Measurements from ENCODE around the gene STUB1. TPM values are rescaled to one million over a fixed set of nuclear protein-coding genes. Genes with fewer than 3 reads are reported as not detected.
"Not testable (repeated sequence)": the region's sequence is repeated elsewhere in the genome, so short reads cannot be mapped to it uniquely, and the experiment has no call there.

Gene STUB1
- polyA plus RNA-seq, 2 of the 4 experiments (the other 2 are of a cell fraction), result 60.6 to 93.5 TPM

DNA sequence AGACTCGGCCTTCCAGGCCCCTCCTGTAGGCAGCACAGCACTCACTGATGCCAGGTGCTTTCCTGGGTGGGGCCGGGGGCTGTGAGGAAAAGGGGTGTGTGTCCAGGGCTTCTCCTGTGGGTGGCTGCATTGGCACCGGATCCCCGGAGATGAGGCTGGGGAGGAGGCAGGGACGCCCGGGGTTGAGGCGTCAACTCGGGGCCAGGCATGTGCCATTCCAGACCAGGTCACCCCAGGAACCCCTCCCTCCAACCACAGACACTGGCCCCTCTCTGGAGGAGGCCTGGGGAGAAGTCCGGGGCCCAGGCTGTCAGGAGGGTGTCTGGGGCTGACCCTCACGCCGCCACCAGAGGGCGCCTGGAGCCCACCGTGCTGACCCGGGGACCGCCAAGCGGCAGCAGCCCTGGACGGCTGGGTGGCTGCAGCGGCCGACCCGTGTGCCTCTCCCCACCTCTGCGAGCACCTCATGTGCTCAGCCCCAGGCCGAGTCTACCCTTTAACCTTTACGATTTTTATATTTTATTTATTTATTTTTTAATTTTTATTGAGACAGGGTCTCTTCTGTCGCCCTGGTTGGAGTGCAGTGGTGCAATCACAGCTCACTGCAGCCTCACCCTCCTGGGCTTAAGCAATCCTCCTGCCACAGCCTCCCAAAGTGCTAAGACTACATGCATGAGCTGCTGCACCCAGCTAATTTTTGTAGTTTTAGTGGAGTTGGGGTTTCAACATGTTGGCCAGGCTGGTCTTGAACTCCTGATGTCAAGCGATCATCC, 31.5 kb downstream of the STUB1 start:
- H3K4me3 ChIP-seq, result no peak overlapping the region

DNA sequence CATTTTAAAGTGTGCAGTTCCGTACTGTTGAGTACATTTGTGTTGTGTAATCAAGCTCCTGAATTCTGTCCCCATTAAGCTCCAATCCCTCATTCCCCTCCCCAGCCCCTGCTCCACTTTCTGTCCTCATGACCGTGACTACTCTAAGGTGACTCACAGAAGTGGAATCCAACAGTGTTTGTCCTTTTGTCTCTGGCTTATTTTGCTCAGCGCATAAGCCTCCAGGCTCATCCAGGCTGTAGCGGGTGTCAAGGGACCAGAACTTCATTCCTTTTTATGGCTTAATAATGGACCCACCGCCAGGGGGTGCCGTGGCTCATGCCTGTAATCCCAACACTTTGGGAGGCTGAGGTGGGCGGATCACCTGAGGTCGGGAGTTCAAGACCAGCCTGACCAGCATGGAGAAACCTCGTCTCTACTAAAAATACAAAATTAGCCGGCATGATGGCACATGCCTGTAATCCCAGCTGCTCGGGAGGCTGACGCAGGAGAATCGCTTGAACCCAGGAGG, 32.6 kb downstream of the STUB1 start:
- ChIA-PET CTCF (interaction anchor here (0.7 to 25.1 kb wide), 22 partner anchors 10 to 386 kb away, joined by 3 to 656 read pairs (median 6); partner anchors contain the start of genes ANTKMT, CCDC78, CHTF18 and CIAO3), POLR2A (interaction anchor here (1.0 to 2.1 kb wide), 4 partner anchors 8 to 15 kb away, joined by 3 to 33 read pairs (median 4); partner anchors contain the start of genes ANTKMT and CCDC78)
- Histone ChIP-seq H3K4me1 (peaks cover 66% of the 10 kb centered on the region), H3K4me3 (peak overlapping the region; percentile 16; the same call in 1 of the 3 replicates), H3K4me2 (peak overlapping the region; percentile 70), H3K27ac (peak overlapping the region; percentile 86 to 99)
- DNase-seq (ENCODE audit: low read depth in 1 of 2, low spot score in 1 of 2), result peak; percentile 95 to 99
- TF ChIP-seq SMC3 (IDR thresholded peaks at IDR 0.05), result peak; percentile 45; the same call in 2 of the 3 replicates
- TF ChIP-seq JUN (IDR thresholded peaks at IDR 0.05), result peak; percentile 46 to 69; a peak in 2 of 5 replicates
- peak in 1 of 2 experiments; percentile 31; a peak in 1 of 5 replicates for TF ChIP-seq EP300 (IDR thresholded peaks at IDR 0.05)
- 0 out of 2 replicates have a peak, but pooled peaks have one; percentile 4 for TF ChIP-seq RFX5 (IDR thresholded peaks at IDR 0.05)
- TF ChIP-seq, protein P1, sequence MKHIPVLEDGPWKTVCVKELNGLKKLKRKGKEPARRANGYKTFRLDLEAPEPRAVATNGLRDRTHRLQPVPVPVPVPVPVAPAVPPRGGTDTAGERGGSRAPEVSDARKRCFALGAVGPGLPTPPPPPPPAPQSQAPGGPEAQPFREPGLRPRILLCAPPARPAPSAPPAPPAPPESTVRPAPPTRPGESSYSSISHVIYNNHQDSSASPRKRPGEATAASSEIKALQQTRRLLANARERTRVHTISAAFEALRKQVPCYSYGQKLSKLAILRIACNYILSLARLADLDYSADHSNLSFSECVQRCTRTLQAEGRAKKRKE (CRISPR knock-in tag; IDR thresholded peaks at IDR 0.05; ENCODE audit: low read depth), result peak; percentile 57; the same call in 1 of the 2 replicates
- TF ChIP-seq RAD21 (conservative IDR thresholded peaks at IDR 0.05 in 1 of 2, IDR thresholded peaks at IDR 0.05 in 1 of 2), result peak; percentile 46 to 52; a peak in 4 of 5 replicates
- 0 out of 2 replicates have a peak, but pooled peaks have one; percentile 36 for TF ChIP-seq HOXB5 (CRISPR knock-in tag; IDR thresholded peaks at IDR 0.05)
- TF ChIP-seq, protein P2, sequence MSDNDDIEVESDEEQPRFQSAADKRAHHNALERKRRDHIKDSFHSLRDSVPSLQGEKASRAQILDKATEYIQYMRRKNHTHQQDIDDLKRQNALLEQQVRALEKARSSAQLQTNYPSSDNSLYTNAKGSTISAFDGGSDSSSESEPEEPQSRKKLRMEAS (IDR thresholded peaks at IDR 0.05), result peak; percentile 80
- TF ChIP-seq CEBPB (IDR thresholded peaks at IDR 0.05), result peak; percentile 89 to 91
- TF ChIP-seq FOSL2 (IDR thresholded peaks at IDR 0.05), result peak; percentile 85
- peak; percentile 98 for TF ChIP-seq FOSL2 (CRISPR knock-in tag; IDR thresholded peaks at IDR 0.05)
- TF ChIP-seq, protein P3, sequence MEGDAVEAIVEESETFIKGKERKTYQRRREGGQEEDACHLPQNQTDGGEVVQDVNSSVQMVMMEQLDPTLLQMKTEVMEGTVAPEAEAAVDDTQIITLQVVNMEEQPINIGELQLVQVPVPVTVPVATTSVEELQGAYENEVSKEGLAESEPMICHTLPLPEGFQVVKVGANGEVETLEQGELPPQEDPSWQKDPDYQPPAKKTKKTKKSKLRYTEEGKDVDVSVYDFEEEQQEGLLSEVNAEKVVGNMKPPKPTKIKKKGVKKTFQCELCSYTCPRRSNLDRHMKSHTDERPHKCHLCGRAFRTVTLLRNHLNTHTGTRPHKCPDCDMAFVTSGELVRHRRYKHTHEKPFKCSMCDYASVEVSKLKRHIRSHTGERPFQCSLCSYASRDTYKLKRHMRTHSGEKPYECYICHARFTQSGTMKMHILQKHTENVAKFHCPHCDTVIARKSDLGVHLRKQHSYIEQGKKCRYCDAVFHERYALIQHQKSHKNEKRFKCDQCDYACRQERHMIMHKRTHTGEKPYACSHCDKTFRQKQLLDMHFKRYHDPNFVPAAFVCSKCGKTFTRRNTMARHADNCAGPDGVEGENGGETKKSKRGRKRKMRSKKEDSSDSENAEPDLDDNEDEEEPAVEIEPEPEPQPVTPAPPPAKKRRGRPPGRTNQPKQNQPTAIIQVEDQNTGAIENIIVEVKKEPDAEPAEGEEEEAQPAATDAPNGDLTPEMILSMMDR (IDR thresholded peaks at IDR 0.05), result peak; percentile 68
- peak; percentile 83 for TF ChIP-seq JUNB (IDR thresholded peaks at IDR 0.05)
- peak; percentile 65; the same call in 1 of the 2 replicates for TF ChIP-seq GATA3 (IDR thresholded peaks at IDR 0.05; ENCODE audit: borderline replicate concordance)
- 9% methylated on average over 12 of the region's 13 CpGs for WGBS (ENCODE audit: missing lambda C conversion rate)
- peak; percentile 99 for FAIRE-seq
- peak; percentile 37 to 67 for ATAC-seq
- H3K9me3 ChIP-seq, result not testable (repeated sequence)

More for the DNA sequence above, 31.5 kb downstream of the STUB1 start:
- no peak for TF ChIP-seq FOSB (CRISPR knock-in tag; IDR thresholded peaks at IDR 0.05)
- TF ChIP-seq, protein P4, sequence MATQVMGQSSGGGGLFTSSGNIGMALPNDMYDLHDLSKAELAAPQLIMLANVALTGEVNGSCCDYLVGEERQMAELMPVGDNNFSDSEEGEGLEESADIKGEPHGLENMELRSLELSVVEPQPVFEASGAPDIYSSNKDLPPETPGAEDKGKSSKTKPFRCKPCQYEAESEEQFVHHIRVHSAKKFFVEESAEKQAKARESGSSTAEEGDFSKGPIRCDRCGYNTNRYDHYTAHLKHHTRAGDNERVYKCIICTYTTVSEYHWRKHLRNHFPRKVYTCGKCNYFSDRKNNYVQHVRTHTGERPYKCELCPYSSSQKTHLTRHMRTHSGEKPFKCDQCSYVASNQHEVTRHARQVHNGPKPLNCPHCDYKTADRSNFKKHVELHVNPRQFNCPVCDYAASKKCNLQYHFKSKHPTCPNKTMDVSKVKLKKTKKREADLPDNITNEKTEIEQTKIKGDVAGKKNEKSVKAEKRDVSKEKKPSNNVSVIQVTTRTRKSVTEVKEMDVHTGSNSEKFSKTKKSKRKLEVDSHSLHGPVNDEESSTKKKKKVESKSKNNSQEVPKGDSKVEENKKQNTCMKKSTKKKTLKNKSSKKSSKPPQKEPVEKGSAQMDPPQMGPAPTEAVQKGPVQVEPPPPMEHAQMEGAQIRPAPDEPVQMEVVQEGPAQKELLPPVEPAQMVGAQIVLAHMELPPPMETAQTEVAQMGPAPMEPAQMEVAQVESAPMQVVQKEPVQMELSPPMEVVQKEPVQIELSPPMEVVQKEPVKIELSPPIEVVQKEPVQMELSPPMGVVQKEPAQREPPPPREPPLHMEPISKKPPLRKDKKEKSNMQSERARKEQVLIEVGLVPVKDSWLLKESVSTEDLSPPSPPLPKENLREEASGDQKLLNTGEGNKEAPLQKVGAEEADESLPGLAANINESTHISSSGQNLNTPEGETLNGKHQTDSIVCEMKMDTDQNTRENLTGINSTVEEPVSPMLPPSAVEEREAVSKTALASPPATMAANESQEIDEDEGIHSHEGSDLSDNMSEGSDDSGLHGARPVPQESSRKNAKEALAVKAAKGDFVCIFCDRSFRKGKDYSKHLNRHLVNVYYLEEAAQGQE (IDR thresholded peaks at IDR 0.05), result no peak
- TF ChIP-seq RAD21 (conservative IDR thresholded peaks at IDR 0.05 in 1 of 2, IDR thresholded peaks at IDR 0.05 in 1 of 2), result peak; percentile 85 to 86
- TF ChIP-seq, protein P2 (IDR thresholded peaks at IDR 0.05), result peak; percentile 57
- TF ChIP-seq, protein P3 (IDR thresholded peaks at IDR 0.05), result peak; percentile 89
- peak; percentile 84 for TF ChIP-seq SMC3 (IDR thresholded peaks at IDR 0.05)
- TF ChIP-seq PHF8 (IDR thresholded peaks at IDR 0.05; ENCODE audit: borderline replicate concordance, low read depth), result no peak
- TF ChIP-seq CBX2 (IDR thresholded peaks at IDR 0.05; ENCODE audit: borderline replicate concordance, low read depth), result no peak
- no peak for TF ChIP-seq CEBPB (IDR thresholded peaks at IDR 0.05)
- TF ChIP-seq TFCP2L1 (CRISPR knock-in tag; IDR thresholded peaks at IDR 0.05), result no peak
- 0 out of 2 replicates have a peak, but pooled peaks have one; percentile 48 for TF ChIP-seq MAZ (IDR thresholded peaks at IDR 0.05; ENCODE audit: borderline replicate concordance, low read depth, low read length)
- TF ChIP-seq MYC (IDR thresholded peaks at IDR 0.05; ENCODE audit: borderline replicate concordance, low read length), result no peak
- Histone ChIP-seq H3K27ac (peak overlapping the region; percentile 86 to 99), H3K4me2 (peak overlapping the region; percentile 70), H3K4me1 (peaks cover 62% of the 10 kb centered on the region), H3K9me3 (no peaks in the 10 kb centered on the region)
- FAIRE-seq (no peak), DNase-seq (ENCODE audit: low read depth in 1 of 2, low spot score in 1 of 2) (peak in 1 of 2 experiments; percentile 81), ATAC-seq (peak; percentile 10 to 63; a peak in 4 of 6 replicates)
- 7% methylated on average over 25 of the region's 25 CpGs for WGBS (ENCODE audit: missing lambda C conversion rate)
- CTCF ChIA-PET, result interaction anchor here (0.5 to 25.1 kb wide), 27 partner anchors 9 to 387 kb away, joined by 3 to 656 read pairs (median 6); partner anchors contain the start of genes ANTKMT, CCDC78, CHTF18 and CIAO3
- POLR2A ChIA-PET, result interaction anchor here (1.0 to 2.1 kb wide), 4 partner anchors 9 to 16 kb away, joined by 3 to 33 read pairs (median 4); partner anchors contain the start of genes ANTKMT and CCDC78
